NCI-H1436 (cell line): ENCODE measurements around the gene PHLDA1.
"Not testable (repeated sequence)": the region's sequence is repeated elsewhere in the genome, so short reads cannot be mapped to it uniquely, and the experiment has no call there.

Experiments used
- DNase-seq: peaks from one replicate; lab custom pipeline; 2025; lab: John Stamatoyannopoulos, UW

The PHLDA1 gene

GRCh38 chr12:76018672-76019071 is 12.9 kb downstream of the PHLDA1 start:
- DNase-seq: no peak

GRCh38 chr12:76018111-76018510 is 13.5 kb downstream of the PHLDA1 start:
- DNase-seq: no peak

- DNase-seq: no peak
Observed at GRCh38 chr12:76014007-76014406, 17.6 kb downstream of the PHLDA1 start.

- no peak for DNase-seq
Observed at GRCh38 chr12:76013603-76014002, 18.0 kb downstream of the PHLDA1 start.

GRCh38 chr12:76012644-76013043 is 18.9 kb downstream of the PHLDA1 start:
- no peak for DNase-seq

- DNase-seq: no peak
Observed at GRCh38 chr12:76010732-76011458, 20.7 kb downstream of the PHLDA1 start.

- DNase-seq: no peak
Observed at GRCh38 chr12:76008428-76008827, 23.1 kb downstream of the PHLDA1 start.

- no peak for DNase-seq
Observed at GRCh38 chr12:76007640-76008039, 23.9 kb downstream of the PHLDA1 start.

GRCh38 chr12:76006028-76006925 is 25.3 kb downstream of the PHLDA1 start:
- no peak for DNase-seq

GRCh38 chr12:76003355-76003638 is 28.3 kb downstream of the PHLDA1 start:
- DNase-seq: no peak

- no peak for DNase-seq
Observed at GRCh38 chr12:76002598-76003354, 28.8 kb downstream of the PHLDA1 start.

GRCh38 chr12:75998292-75999063 is 33.1 kb downstream of the PHLDA1 start:
- DNase-seq: no peak

GRCh38 chr12:75997658-75998057 is 33.9 kb downstream of the PHLDA1 start:
- no peak for DNase-seq

- DNase-seq: no peak
Observed at GRCh38 chr12:75996861-75997447, 34.6 kb downstream of the PHLDA1 start.

- no peak for DNase-seq
Observed at GRCh38 chr12:75995691-75996090, 35.9 kb downstream of the PHLDA1 start.

GRCh38 chr12:75994069-75994740 is 37.4 kb downstream of the PHLDA1 start:
- DNase-seq: no peak

- DNase-seq: no peak
Observed at GRCh38 chr12:75991753-75992152, 39.8 kb downstream of the PHLDA1 start.

GRCh38 chr12:75990189-75990912 is 41.2 kb downstream of the PHLDA1 start:
- DNase-seq: no peak

GRCh38 chr12:75987709-75988108 is 43.9 kb downstream of the PHLDA1 start:
- not testable (repeated sequence) for DNase-seq
